Activated T-cell treated with anti-CD3 and anti-CD28 coated beads for 1 hour (primary cell): ENCODE measurements around the gene SERPINA1.

ENCODE experiments used
- DNase-seq: peaks from one replicate; pipeline ENCODE4 v3.0.0-alpha.2; 2020; ENCODE audit warnings: low read depth

The SERPINA1 gene

GRCh38 chr14:94397289-94398181 is 9.1 kb upstream of the SERPINA1 start:
- no peak for DNase-seq

DNA sequence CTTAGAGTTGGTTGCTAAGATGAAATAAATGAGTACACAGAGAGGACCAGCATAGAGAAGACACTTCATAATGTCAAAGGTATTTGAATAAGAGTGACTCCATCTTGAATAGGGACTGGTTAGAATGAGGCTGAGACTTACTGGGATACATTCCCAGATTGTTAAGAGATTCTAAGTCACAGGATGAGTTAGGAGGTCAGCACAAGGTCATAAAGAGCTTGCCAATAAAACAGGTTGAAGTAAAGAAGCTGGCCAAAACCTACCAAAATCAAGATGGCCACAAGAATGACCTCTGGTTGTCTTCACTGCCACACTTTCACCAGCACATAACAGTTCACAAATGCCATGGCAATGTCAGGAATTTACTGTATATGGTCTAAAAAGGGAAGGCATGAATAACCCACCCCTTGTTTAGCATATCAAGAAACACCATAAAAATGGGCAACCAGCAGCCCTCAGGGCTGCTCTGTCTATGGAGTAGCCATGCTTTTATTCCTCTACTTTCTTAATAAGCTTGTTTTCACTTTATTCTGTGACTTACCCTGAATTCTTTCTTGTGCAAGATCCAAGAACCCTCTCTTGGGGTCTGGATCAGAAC is 8.3 kb upstream of the SERPINA1 start:
- DNase-seq: no peak

- DNase-seq: no peak
These were observed 7.6 kb upstream of the SERPINA1 start for GRCh38 chr14:94395888-94396574.

DNA sequence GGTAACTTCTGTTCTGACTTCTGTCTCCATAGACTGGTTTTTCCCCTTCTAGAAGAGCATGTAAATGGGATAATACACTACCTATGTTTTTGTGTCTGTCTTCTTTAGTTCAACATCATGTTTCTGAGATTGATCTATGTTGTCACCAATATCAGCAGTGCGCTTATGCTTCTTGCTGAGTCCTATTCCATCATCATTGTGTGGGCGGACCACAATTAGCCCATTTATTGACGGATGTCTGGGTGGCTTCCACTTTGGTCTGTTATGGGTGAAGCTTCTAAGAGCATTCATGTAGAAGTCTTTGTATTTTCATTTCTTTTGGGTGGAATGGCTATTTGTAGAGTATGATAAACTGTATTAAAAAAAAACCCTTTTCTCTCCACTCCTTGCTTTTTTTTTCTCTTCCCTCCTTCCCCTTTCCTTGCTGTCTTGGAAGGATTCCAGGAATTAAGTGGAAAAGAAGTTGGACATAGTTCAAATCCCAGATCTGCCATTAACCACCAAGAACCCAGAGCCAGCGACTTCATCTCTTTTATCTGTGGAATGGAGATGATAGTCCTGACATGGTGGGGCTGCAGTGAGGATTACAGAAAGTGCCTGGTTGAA is 7.0 kb upstream of the SERPINA1 start:
- DNase-seq: no peak

- DNase-seq: no peak
These were observed 6.3 kb upstream of the SERPINA1 start for GRCh38 chr14:94394581-94395207.

- no peak for DNase-seq
These were observed 5.7 kb upstream of the SERPINA1 start for GRCh38 chr14:94394025-94394493.

- DNase-seq: no peak
These were observed 5.1 kb upstream of the SERPINA1 start for GRCh38 chr14:94393474-94393873.

- DNase-seq: no peak
These were observed 4.1 kb upstream of the SERPINA1 start for GRCh38 chr14:94392510-94392935.

GRCh38 chr14:94391281-94391975 is 3.0 kb upstream of the SERPINA1 start:
- no peak for DNase-seq

GRCh38 chr14:94390372-94391086 is 2.1 kb upstream of the SERPINA1 start:
- DNase-seq: no peak

- no peak for DNase-seq
These were observed 1.4 kb upstream of the SERPINA1 start for GRCh38 chr14:94389731-94390371.

GRCh38 chr14:94389104-94389469 is 685 bp upstream of the SERPINA1 start:
- no peak for DNase-seq

DNA sequence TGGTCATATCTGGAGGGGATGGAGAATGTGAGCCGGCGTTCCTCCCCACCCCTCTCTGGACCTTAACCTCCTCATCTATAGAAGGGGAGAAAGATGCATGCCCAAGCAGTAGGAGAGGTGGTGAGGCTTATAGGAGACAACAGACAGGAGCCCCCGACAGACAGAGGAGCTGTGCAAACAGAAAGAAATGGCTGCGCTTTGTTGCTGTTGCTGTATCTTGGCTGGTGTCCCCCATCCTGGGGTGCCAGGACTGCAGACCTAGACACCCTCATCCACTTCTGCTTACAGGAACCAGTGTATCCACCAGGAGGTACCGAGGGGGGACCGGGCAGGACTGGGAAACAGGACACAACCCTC is 397 bp downstream of the SERPINA1 start:
- no peak for DNase-seq

GRCh38 chr14:94387051-94388026 is 1.1 kb downstream of the SERPINA1 start:
- DNase-seq: no peak

GRCh38 chr14:94386085-94387031 is 2.0 kb downstream of the SERPINA1 start:
- no peak for DNase-seq

GRCh38 chr14:94385553-94386057 is 2.8 kb downstream of the SERPINA1 start:
- DNase-seq: no peak

DNA sequence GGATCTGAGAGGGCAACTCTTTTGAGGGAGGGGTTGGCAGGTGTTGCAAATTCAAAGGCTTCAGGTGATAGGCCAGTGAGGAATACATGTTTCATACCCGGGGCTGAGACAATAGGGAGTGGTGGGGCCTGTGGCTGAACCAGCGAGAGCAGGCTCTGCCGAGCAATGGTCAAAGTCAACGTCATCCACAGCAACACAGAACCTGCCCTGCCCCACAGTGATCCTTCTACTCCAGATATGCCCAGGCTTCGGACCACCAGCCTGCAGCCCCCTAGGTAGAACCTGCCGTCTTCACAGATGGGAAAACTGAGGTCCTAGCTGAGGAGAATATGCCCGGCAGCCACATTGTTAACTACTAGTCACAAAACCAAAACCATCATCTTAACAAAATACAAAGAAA is 4.1 kb downstream of the SERPINA1 start:
- DNase-seq: no peak

DNA sequence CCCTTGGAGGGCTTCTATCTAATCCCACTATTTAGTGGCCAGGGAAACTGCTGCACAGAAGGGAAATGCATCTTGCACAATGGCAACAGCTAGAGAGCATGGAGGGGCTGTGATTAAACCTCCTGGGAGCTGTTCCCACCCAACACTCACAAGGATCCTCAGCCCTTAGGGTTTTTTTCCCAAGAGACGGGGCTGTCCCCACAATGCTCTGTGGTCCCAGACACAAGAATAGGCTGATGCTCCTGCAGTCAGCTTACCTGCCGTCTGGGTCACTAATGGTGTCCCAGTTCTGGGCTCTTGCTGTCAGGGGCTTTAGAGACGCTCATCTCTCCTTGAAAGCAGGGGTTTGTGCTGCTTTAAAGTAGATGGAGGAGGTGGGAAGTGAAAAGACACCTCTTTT is 4.6 kb downstream of the SERPINA1 start:
- DNase-seq: no peak
